ENCODE data around the gene PAXX. TPM values are rescaled to one million over a fixed set of nuclear protein-coding genes. Genes with fewer than 3 reads are reported as not detected.

Gene PAXX
- total RNA-seq, 1 donor from 2014 or later: 34.4 TPM

DNA sequence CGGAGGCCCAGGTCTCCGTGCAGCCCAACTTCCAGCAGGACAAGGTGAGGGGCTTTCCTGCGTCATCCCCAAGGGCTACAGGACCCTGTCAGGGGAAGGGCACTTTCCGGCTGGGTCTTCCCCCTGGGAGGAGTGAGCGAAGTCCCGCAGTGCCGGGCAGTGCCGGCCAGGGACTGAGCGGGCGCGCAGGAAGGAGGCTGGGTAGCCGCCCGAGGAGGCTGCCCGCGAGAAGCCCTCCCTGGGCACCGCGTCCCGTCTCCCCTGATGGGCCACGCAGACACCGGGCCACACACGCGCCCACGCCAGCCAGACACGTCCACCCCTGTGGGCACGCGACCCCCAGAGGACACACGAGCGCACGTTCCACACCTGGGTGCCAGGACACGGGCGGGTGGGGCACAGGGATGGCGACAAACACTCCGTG is 14.6 kb upstream of the PAXX start:
- TF ChIP-seq CTCF (IDR thresholded peaks at IDR 0.05): no peak
- H3K27ac Mint-ChIP-seq (ENCODE audit: unreplicated experiment): no peak overlapping the region
- H3K4me1 Mint-ChIP-seq (ENCODE audit: low read depth): peaks cover 15% of the 10 kb centered on the region
- no peak for DNase-seq (ENCODE audit: low spot score)
- H3K4me3 Mint-ChIP-seq (ENCODE audit: unreplicated experiment): peak overlapping the region; percentile 68
- H3K36me3 Mint-ChIP-seq (ENCODE audit: low read depth): no peaks in the 10 kb centered on the region
- H3K27me3 Mint-ChIP-seq (ENCODE audit: low read depth): no peaks in the 10 kb centered on the region
- H3K9me3 Mint-ChIP-seq (ENCODE audit: low read depth): no peaks in the 10 kb centered on the region

- Mint-ChIP-seq H3K9me3 (ENCODE audit: low read depth) (no peaks in the 10 kb centered on the region), H3K27me3 (ENCODE audit: low read depth) (no peaks in the 10 kb centered on the region), H3K4me3 (ENCODE audit: unreplicated experiment) (peak overlapping the region; percentile 68), H3K4me1 (ENCODE audit: low read depth) (peaks cover 15% of the 10 kb centered on the region), H3K36me3 (ENCODE audit: low read depth) (no peaks in the 10 kb centered on the region), H3K27ac (ENCODE audit: unreplicated experiment) (no peak overlapping the region)
- TF ChIP-seq CTCF (IDR thresholded peaks at IDR 0.05): peak; percentile 8
- DNase-seq (ENCODE audit: low spot score): no peak
These were observed 14.0 kb upstream of the PAXX start for GRCh38 chr9:136978073-136978864.

DNA sequence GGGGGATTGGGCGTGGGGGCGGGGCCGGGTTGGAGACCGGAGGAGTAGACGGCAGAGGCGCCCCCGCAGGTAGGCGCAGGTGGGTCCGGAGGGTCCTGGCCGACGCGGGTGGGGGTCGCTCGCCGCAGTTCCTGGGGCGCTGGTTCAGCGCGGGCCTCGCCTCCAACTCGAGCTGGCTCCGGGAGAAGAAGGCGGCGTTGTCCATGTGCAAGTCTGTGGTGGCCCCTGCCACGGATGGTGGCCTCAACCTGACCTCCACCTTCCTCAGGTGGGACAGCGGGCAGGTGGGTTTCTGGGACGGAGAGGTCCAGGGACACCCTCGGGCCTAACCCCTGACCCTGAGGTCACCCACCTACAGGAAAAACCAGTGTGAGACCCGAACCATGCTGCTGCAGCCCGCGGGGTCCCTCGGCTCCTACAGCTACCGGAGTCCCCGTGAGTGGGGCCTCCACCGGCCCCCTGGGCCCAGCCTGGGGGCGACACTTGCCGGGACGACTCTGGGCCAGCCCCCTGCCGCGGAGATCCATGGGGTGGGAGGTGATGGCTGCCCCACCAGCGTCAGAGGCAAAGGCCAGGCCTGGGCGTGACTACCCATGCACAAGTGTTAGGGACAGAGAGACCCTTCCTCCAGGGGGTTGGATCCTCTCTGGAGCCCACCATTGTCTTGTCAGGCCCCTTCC is 13.2 kb upstream of the PAXX start:
- Mint-ChIP-seq H3K9me3 (ENCODE audit: low read depth) (no peaks in the 10 kb centered on the region), H3K27me3 (ENCODE audit: low read depth) (no peaks in the 10 kb centered on the region), H3K4me1 (ENCODE audit: low read depth) (peaks cover 15% of the 10 kb centered on the region), H3K36me3 (ENCODE audit: low read depth) (no peaks in the 10 kb centered on the region), H3K27ac (ENCODE audit: unreplicated experiment) (no peak overlapping the region), H3K4me3 (ENCODE audit: unreplicated experiment) (no peak overlapping the region)
- TF ChIP-seq CTCF (IDR thresholded peaks at IDR 0.05): no peak
- DNase-seq (ENCODE audit: low spot score): no peak

DNA sequence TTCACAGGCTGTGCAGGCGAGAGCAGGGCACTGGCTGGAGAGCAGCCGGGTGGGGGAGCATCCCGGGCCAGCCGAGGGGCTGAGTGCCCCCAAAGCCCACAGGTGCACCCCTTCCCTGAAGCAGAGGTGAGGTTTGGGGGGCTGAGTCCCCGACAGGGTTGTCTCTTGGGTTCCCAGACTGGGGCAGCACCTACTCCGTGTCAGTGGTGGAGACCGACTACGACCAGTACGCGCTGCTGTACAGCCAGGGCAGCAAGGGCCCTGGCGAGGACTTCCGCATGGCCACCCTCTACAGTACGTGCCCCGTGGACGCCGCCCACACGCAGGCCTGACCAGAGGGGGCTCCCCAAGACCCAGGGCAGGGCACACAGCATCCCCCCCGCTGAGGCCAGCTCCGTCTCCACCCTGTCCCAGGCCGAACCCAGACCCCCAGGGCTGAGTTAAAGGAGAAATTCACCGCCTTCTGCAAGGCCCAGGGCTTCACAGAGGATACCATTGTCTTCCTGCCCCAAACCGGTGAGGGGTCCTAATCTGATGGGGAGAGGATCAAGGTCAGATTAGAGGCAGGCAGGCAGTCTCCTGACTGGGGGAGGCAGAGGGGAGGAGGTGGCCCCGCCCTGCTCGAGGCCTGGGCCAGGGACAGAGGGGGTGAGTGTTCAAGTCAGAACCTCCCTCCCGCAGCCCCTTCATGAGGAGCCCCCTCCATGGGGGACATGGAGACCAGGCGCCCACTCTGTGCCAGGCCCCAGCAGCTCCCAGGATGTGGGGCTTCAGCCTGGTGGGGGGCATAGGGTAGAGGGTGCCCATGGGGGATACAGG is 12.2 kb upstream of the PAXX start:
- H3K4me1 Mint-ChIP-seq (ENCODE audit: low read depth): peaks cover 15% of the 10 kb centered on the region
- no peak overlapping the region for H3K4me3 Mint-ChIP-seq (ENCODE audit: unreplicated experiment)
- H3K36me3 Mint-ChIP-seq (ENCODE audit: low read depth): no peaks in the 10 kb centered on the region
- no peaks in the 10 kb centered on the region for H3K27me3 Mint-ChIP-seq (ENCODE audit: low read depth)
- DNase-seq (ENCODE audit: low spot score): no peak
- no peaks in the 10 kb centered on the region for H3K9me3 Mint-ChIP-seq (ENCODE audit: low read depth)
- H3K27ac Mint-ChIP-seq (ENCODE audit: unreplicated experiment): no peak overlapping the region
- no peak for TF ChIP-seq CTCF (IDR thresholded peaks at IDR 0.05)
